ENCODE data around the gene RPS19. TPM values are rescaled to one million over a fixed set of nuclear protein-coding genes. Genes with fewer than 3 reads are reported as not detected.

The RPS19 gene
- total RNA-seq, 4 donors from 2014 or later, result 363 to 861 (median 619) TPM

DNA sequence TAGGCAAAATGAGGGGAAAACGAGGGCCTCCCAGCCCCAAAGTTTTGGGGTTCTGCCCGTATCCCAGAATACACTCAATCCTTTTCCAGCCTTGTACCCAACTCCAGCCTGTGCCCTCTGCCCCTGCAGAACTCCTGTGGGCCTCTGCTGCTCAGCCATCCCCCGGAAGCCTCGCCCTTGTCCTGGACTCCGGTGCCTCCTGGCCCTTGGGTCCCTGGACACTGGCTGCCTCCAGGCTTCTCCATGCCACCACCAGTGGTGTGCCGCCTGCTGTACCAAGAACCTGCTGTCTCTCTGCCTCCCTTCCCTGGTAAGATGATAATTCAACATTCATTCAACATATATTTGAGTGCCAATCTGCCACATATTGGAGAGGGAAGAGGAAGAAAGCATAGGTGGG lies 11.4 kb upstream of the RPS19 start:
- Histone ChIP-seq H3K36me3 (no peaks in the 10 kb centered on the region), H3K4me3 (no peak overlapping the region), H3K4me1 (no peaks in the 10 kb centered on the region), H3K27ac (no peak overlapping the region), H3K9me3 (no peaks in the 10 kb centered on the region), H3K27me3 (no peaks in the 10 kb centered on the region)
- no peak for TF ChIP-seq CTCF (IDR thresholded peaks at IDR 0.05)
- TF ChIP-seq POLR2A (IDR thresholded peaks at IDR 0.05), result no peak
- no peak for DNase-seq

DNA sequence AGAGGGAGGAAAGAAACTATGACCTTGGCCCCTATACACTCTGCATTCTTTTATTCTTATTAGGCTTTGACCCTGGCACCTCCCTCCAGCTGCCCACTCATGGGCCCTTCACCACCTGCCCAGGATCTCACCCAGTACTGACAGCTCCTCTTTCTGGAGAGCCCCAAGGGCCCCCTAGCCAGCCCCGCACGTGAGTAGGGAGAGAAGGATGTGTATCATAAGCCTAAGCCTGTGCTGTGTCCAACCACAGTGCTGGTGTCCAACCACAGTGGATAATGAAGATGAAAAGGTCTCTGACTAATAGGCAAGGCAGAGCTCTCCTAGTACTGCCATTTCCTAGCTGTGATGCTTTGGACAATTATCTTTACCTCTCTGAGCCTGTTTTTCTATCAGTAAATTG lies 11.0 kb upstream of the RPS19 start:
- no peak overlapping the region for H3K27ac ChIP-seq
- no peak overlapping the region for H3K4me3 ChIP-seq
- H3K27me3 ChIP-seq, result no peaks in the 10 kb centered on the region
- no peaks in the 10 kb centered on the region for H3K36me3 ChIP-seq
- H3K9me3 ChIP-seq, result no peaks in the 10 kb centered on the region
- DNase-seq, result no peak
- TF ChIP-seq CTCF (IDR thresholded peaks at IDR 0.05), result no peak
- no peak for TF ChIP-seq POLR2A (IDR thresholded peaks at IDR 0.05)
- no peaks in the 10 kb centered on the region for H3K4me1 ChIP-seq

DNA sequence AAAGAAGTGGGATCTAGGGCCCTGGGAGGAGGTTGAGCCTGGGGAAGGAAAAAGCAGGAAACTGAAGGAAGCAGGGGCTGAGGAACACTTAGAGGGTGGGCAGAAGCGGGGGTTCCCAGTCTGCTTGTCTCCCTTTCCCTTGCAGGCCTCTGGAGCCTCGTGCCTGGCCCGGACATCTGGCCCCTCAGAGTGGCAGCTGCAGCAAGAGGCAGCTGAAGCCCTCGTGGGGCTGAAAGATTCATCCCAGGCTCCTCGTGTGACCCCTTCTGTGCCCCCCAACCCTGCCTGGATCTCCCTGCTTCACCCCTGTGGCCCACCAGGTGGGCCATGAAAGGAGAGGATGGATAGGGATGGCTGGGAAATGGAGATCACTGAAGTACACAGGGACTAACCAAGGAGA lies 9.7 kb upstream of the RPS19 start:
- H3K4me3 ChIP-seq, result no peak overlapping the region
- no peaks in the 10 kb centered on the region for H3K9me3 ChIP-seq
- no peaks in the 10 kb centered on the region for H3K36me3 ChIP-seq
- H3K4me1 ChIP-seq, result no peaks in the 10 kb centered on the region
- no peak overlapping the region for H3K27ac ChIP-seq
- DNase-seq, result no peak
- TF ChIP-seq POLR2A (IDR thresholded peaks at IDR 0.05) (no peak), CTCF (IDR thresholded peaks at IDR 0.05) (no peak)
- H3K27me3 ChIP-seq, result no peaks in the 10 kb centered on the region

DNA sequence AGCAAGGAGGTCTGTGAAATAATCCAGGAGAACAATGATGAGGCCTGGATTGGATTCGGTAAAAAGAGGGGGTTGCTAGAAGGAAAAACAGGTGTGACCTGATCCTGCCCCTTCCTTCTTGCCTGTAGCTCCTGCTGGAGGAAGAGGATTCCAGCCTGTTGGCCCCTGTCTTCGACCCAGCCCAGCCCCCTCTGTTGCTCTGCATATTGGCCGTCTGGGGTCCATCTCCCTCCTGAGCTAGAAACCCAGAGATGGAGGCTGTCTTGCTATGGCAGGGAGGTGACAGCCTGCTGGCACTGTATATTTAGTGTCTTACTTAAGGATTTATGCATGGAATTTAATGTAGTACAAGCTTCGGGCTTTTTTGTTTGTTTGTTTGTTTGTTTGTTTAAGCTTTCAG lies 8.6 kb upstream of the RPS19 start:
- Histone ChIP-seq H3K36me3 (no peaks in the 10 kb centered on the region), H3K4me3 (no peak overlapping the region), H3K27me3 (no peaks in the 10 kb centered on the region), H3K4me1 (no peaks in the 10 kb centered on the region), H3K27ac (no peak overlapping the region), H3K9me3 (no peaks in the 10 kb centered on the region)
- no peak for DNase-seq
- TF ChIP-seq CTCF (IDR thresholded peaks at IDR 0.05) (no peak), POLR2A (IDR thresholded peaks at IDR 0.05) (no peak)

GRCh38 chr19:41853344-41853743 lies 6.7 kb upstream of the RPS19 start:
- H3K4me3 ChIP-seq, result no peak overlapping the region
- no peak overlapping the region for H3K27ac ChIP-seq
- H3K36me3 ChIP-seq, result no peaks in the 10 kb centered on the region
- H3K27me3 ChIP-seq, result no peaks in the 10 kb centered on the region
- H3K4me1 ChIP-seq, result no peaks in the 10 kb centered on the region
- DNase-seq, result no peak
- TF ChIP-seq POLR2A (IDR thresholded peaks at IDR 0.05) (no peak), CTCF (IDR thresholded peaks at IDR 0.05) (no peak)
- no peaks in the 10 kb centered on the region for H3K9me3 ChIP-seq

DNA sequence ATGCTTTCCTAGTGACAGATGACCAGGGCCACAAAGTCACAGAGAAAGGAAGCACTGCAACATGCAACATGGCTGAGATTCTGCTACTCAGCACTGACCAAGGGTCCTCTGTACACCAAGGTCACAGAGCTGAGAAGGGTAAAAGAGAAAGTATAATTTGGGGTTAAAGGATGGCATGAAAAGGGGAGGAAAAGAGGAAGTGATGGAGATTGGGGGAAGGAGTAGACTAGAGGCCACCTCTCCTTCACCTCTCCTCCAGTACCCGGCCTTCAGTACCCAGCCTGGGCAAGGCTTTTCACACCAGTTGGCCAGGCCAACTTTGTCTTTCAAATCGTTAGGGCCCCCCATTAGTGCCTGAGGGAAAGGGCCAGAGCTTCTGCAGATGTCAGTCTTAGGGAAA lies 6.3 kb upstream of the RPS19 start:
- TF ChIP-seq POLR2A (IDR thresholded peaks at IDR 0.05) (no peak), CTCF (IDR thresholded peaks at IDR 0.05) (no peak)

More for the DNA sequence above, 6.3 kb upstream of the RPS19 start:
- Histone ChIP-seq H3K36me3 (no peaks in the 10 kb centered on the region), H3K27me3 (no peaks in the 10 kb centered on the region), H3K9me3 (no peaks in the 10 kb centered on the region), H3K4me3 (no peak overlapping the region), H3K27ac (no peak overlapping the region), H3K4me1 (no peaks in the 10 kb centered on the region)
- no peak for DNase-seq
